Peyer's patch (tissue), 4 donors: ENCODE data around the gene PLA2G2A. TPM values are rescaled to one million over a fixed set of nuclear protein-coding genes. Genes with fewer than 3 reads are reported as not detected.

Experiments used
- DNase-seq, 3 donors: peaks; one replicate each; pipeline ENCODE4 v3.0.0-alpha.2; 2017 to 2019
- H3K27ac ChIP-seq, 4 donors: fragments of 200-600 bp; sonication (generic); one replicate each; pipeline ENCODE4 v1.5.1; 2016 to 2019
- H3K27me3 ChIP-seq, 2 donors: fragments of 200-600 bp; sonication (generic); one replicate each; pipeline ENCODE4 v1.5.1; 2019
- H3K36me3 ChIP-seq, 3 donors: fragments of 200-600 bp; sonication (generic); one replicate each; pipeline ENCODE4 v1.5.1; 2016 to 2019
- H3K4me1 ChIP-seq, 4 donors: fragments of 200-600 bp; sonication (generic); one replicate each; pipeline ENCODE4 v1.5.1; 2016 to 2019
- H3K4me3 ChIP-seq, 4 donors: fragments of 200-600 bp; sonication (generic); 1 replicate in 3 of 4; 2 replicates in 1 of 4; pipeline ENCODE4 v1.5.1; 2016 to 2019; ENCODE audit warnings: mild to moderate bottlenecking in 1 of 4
- H3K9me3 ChIP-seq, 4 donors: fragments of 200-600 bp; sonication (generic); one replicate each; pipeline ENCODE4 v1.5.1; 2016 to 2019; ENCODE audit warnings: mild to moderate bottlenecking in 1 of 4
- POLR2A ChIP-seq, 2 donors: fragments of 450-650 bp; IDR thresholded peaks; one replicate each; pipeline ENCODE4 v1.5.1; 2017; ENCODE audit warnings: antibody characterized with exemption in 2 of 2, mild to moderate bottlenecking in 2 of 2, moderate library complexity in 2 of 2
- total RNA-seq, 4 donors: library from RNA; depleted of rRNA; stranded (reverse); fragments of >200 nt; gene quantifications; one replicate each; pipeline ENCODE4 v1.1.0, GENCODE V29; 2016
- TF ChIP-seq, protein P1 (sequence below), 6 experiments: fragments of 450-650 bp in 4 of 6; fragments of 200-600 bp in 2 of 6; sonication (generic) in 1 of 6; IDR thresholded peaks; one replicate each; pipeline ENCODE4 v1.5.1; 2017 to 2019; ENCODE audit warnings: antibody characterized with exemption in 6 of 6, mild to moderate bottlenecking in 3 of 6, moderate library complexity in 1 of 6

The PLA2G2A gene
- total RNA-seq, 4 donors from 2014 or later = 175 to 501 (median 319) TPM

DNA sequence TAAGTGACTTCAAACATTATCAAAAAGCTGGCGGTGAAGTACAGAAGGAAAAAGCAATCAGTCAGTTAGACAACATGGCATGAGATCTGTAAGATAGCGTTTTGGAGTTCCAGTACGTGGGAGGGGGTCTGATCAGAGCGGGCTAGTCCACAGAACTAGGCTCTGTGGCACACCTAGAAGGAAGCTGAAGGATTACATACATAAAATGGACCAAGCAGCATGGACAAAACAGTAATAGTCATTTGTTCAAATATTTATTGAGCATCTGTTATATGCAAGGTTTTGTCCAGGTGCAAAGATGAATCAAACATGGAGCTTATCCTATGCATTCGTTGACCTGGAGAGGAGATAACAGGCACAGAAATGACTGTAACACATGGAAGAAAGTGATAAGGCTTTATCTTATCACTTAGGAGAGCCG is 33.1 kb downstream of the PLA2G2A start:
- no peaks in the 10 kb centered on the region for H3K27me3 ChIP-seq
- H3K9me3 ChIP-seq = no peaks in the 10 kb centered on the region
- no peak for TF ChIP-seq POLR2A (IDR thresholded peaks at IDR 0.05)
- TF ChIP-seq, protein P1, sequence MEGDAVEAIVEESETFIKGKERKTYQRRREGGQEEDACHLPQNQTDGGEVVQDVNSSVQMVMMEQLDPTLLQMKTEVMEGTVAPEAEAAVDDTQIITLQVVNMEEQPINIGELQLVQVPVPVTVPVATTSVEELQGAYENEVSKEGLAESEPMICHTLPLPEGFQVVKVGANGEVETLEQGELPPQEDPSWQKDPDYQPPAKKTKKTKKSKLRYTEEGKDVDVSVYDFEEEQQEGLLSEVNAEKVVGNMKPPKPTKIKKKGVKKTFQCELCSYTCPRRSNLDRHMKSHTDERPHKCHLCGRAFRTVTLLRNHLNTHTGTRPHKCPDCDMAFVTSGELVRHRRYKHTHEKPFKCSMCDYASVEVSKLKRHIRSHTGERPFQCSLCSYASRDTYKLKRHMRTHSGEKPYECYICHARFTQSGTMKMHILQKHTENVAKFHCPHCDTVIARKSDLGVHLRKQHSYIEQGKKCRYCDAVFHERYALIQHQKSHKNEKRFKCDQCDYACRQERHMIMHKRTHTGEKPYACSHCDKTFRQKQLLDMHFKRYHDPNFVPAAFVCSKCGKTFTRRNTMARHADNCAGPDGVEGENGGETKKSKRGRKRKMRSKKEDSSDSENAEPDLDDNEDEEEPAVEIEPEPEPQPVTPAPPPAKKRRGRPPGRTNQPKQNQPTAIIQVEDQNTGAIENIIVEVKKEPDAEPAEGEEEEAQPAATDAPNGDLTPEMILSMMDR (IDR thresholded peaks at IDR 0.05) = no peak
- no peak overlapping the region for H3K27ac ChIP-seq
- no peaks in the 10 kb centered on the region for H3K36me3 ChIP-seq
- H3K4me1 ChIP-seq = no peaks in the 10 kb centered on the region
- no peak overlapping the region for H3K4me3 ChIP-seq
- no peak for DNase-seq

- TF ChIP-seq, protein P1 (IDR thresholded peaks at IDR 0.05) = no peak
- TF ChIP-seq POLR2A (IDR thresholded peaks at IDR 0.05) = no peak
- no peaks in the 10 kb centered on the region for H3K9me3 ChIP-seq
- no peaks in the 10 kb centered on the region for H3K4me1 ChIP-seq
- H3K27me3 ChIP-seq = no peaks in the 10 kb centered on the region
- H3K27ac ChIP-seq = no peak overlapping the region
- H3K4me3 ChIP-seq = no peak overlapping the region
- no peak for DNase-seq
- H3K36me3 ChIP-seq = no peaks in the 10 kb centered on the region
Observed at GRCh38 chr1:19945914-19946313, 33.5 kb downstream of the PLA2G2A start.

DNA sequence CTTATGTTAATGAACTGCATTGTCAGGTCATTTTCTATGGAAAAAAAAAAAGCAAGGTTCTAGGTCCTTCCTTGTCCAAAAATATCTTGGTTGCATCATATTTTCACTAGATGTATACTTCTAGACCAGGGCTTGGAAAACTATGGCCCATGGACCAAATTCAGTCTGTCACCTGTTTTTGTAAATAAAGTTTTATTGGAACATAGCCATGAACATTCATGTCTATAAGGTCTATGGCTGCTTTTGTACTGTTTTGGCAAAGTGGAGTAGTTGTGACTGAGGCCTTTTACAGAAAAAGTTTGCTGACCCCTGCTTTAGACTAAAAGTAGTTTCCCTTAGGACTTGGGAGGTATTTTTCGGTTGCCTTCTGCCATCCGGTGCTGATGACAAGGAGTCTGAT is 36.8 kb downstream of the PLA2G2A start:
- no peak for DNase-seq
- no peaks in the 10 kb centered on the region for H3K27me3 ChIP-seq
- no peaks in the 10 kb centered on the region for H3K4me1 ChIP-seq
- no peak for TF ChIP-seq POLR2A (IDR thresholded peaks at IDR 0.05)
- TF ChIP-seq, protein P1 (IDR thresholded peaks at IDR 0.05) = no peak
- H3K27ac ChIP-seq = no peak overlapping the region
- no peak overlapping the region for H3K4me3 ChIP-seq
- no peaks in the 10 kb centered on the region for H3K36me3 ChIP-seq
- no peaks in the 10 kb centered on the region for H3K9me3 ChIP-seq

GRCh38 chr1:19942088-19942487 is 37.3 kb downstream of the PLA2G2A start:
- DNase-seq = no peak
- no peak overlapping the region for H3K27ac ChIP-seq
- H3K27me3 ChIP-seq = no peaks in the 10 kb centered on the region
- no peaks in the 10 kb centered on the region for H3K9me3 ChIP-seq
- H3K36me3 ChIP-seq = no peaks in the 10 kb centered on the region
- no peak overlapping the region for H3K4me3 ChIP-seq
- no peaks in the 10 kb centered on the region for H3K4me1 ChIP-seq
- TF ChIP-seq, protein P1 (IDR thresholded peaks at IDR 0.05) = no peak
- TF ChIP-seq POLR2A (IDR thresholded peaks at IDR 0.05) = no peak

DNA sequence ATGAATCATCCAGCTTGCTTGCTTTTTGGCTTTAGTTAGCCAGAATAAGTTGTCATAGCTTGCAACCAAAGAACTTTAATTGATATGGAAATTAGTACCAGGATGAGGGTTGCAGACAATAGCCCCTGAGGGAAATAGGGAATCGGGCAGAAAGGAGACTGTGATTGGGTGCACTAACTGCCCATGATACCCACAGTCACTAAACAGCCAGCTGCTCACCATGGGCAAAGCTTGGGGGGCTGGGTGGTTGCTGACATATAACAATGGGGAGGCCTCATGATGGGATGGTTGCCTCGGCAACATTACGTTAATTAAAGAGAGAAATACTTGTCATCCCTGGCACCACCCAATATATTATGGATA is 38.2 kb downstream of the PLA2G2A start:
- Histone ChIP-seq H3K27me3 (no peaks in the 10 kb centered on the region), H3K4me3 (no peak overlapping the region), H3K36me3 (no peaks in the 10 kb centered on the region), H3K9me3 (no peaks in the 10 kb centered on the region), H3K4me1 (no peaks in the 10 kb centered on the region), H3K27ac (no peak overlapping the region)
- DNase-seq = no peak
- TF ChIP-seq POLR2A (IDR thresholded peaks at IDR 0.05) = no peak
- TF ChIP-seq, protein P1 (IDR thresholded peaks at IDR 0.05) = no peak
